Astrocyte (in vitro differentiated cells and primary cell): ENCODE results near the gene AGL.

Experiments used
- CTCF ChIP-seq: IDR thresholded peaks from 2 replicates; pipeline ENCODE4 v1.5.1; 2011; ENCODE audit warnings: low read depth, mild to moderate bottlenecking, inconsistent platforms, low read length, moderate library complexity; ENCODE audit not compliant: insufficient read depth
- EZH2 ChIP-seq: IDR thresholded peaks from 2 replicates; pipeline ENCODE4 v1.6.1; 2012; ENCODE audit warnings: mild to moderate bottlenecking, low read length, inconsistent platforms; ENCODE audit not compliant: insufficient read depth

DNA sequence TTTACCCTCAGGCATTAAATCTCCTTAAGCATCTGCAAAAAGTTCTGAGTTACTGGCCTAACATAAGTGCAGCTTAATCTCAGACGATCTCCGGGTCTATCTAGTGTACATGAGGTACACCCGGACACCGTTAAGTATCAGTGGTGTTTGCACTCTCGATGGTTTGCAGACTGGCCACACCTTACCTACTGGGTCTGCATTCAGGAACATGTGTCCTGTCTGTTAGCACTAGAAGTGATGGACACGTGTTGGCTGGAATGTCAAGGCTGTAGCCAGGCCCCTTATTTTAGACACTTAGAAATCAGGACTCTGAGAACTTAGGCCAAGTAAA lies 783 bp upstream of the AGL start:
- TF ChIP-seq CTCF (no peak), EZH2 (no peak)
